ENCODE data around the gene ZNF655.
"Not testable (repeated sequence)": the region's sequence is repeated elsewhere in the genome, so short reads cannot be mapped to it uniquely, and the experiment has no call there.

The ZNF655 gene

DNA sequence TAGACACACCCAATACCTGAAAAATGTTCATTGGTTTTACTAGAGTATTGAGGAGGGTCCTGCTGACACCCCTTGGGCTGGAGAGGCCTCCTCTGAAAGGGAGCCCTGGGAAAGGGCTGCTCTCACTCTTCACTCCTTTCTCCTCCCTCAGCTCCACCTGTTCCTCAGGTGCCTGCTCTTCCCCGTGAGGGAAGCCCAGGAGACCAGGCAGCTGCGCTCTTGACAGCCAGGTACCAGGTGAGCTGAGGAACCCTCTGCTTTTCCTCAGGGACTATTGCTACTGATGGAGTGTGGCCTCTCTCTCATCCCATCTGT lies 3.3 kb downstream of the ZNF655 start:
- no peak for DNase-seq

DNA sequence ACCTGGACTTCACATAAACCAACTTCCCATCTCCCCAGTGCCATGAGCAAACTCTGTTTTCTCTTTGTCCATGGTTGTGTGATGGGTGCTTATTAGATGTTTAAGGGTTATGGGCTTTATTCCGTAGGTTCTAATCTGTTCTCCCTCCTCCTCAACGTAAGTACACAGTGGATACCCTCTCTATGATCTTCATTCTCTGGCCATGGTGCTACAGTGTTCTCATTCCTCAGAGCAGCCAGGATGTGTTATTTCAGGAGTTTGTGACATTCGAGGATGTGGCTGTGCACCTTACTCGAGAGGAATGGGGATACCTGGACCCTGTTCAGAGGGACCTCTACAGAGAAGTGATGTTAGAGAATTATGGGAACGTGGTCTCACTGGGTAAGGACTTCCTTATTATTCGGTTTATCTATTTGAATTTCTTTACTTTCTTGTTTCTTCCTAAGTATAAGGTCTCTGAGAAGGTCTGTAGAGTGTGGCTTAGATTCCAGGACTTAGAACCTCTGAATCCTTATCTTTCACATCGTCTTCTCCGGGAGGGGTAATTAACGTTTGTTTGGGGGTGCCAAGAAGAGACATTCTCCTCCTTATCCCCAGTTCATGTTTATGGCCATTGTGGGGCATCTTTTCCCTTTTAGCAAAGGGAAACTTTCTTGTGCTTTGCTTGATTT lies 3.8 kb downstream of the ZNF655 start:
- DNase-seq = no peak

DNA sequence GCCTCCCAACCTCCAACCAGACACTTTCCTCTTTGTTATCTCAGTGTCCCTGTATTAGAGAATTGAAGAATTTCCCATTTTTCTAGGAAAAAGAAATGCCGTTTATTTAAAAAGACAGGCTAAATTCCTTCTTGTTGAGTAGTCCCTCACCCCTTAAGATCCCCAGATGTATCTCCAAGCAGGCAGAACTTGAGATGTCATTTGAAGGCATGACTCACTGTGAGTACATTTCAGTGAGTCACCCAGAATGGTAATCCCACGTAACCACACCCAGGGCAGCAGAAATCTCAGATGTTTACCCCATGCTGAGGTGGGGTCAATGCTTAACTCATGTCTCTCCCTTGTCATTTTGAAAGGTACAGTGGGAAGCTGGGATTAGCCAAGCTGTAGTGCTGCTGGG lies 4.4 kb downstream of the ZNF655 start:
- peak; percentile 43 for DNase-seq

DNA sequence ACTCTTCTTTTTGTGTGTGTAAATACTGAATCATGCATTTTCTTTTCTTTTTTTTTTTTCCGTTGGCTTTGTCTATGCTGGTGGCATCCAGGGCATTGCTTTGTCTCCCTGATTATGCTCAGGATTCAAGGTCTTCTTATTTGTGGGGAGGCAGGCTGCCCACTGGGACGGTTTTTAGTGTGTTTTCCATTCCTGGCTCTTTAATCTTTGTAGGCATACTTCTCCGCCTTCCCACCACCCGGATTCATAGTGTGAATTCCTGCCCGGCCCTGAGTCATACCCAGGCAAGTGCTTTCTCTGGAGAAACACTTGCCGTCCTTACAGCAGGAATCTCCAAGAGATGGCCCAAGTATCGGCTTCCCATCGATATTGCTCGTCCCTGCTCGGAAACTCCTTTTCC lies 5.2 kb downstream of the ZNF655 start:
- no peak for DNase-seq

DNA sequence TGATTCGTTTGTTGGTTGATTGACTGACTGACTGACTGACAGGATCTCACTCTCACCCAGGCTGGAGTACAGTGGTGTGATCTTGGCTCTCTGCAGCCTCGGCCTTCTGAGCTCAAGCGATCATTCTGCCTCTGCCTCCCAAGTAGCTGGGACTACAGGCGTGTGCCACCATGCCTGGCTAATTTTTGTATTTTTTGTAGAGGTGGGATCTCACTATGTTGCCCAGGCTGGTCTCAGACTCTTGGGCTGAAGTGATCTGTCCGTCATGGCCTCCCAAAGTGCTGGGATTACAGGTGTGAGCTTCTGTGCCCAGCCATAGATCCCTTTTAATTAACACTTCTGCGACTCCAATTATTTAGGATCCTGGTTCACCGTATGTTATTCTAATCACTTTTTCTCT lies 10.3 kb downstream of the ZNF655 start:
- not testable (repeated sequence) for DNase-seq

DNA sequence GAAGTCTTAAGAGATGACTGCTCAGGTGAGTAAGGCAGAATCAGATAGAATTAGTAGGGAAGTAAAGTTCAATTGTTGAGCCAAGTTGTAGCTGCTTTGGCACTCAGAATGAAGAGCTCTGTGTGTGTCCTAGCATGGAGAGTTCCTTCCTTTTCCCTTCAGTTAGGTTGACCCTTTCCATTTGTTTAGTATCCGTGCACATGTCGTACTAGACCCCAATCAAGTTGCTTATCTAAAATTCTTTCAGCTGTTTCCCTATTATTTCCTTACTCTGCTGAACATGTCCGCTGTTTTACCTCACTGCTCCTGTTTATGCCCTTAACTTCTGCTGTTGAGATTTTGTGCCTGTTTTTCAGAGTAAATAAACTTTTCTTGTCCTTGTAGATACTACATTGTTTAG lies 13.3 kb downstream of the ZNF655 start:
- DNase-seq = no peak

DNA sequence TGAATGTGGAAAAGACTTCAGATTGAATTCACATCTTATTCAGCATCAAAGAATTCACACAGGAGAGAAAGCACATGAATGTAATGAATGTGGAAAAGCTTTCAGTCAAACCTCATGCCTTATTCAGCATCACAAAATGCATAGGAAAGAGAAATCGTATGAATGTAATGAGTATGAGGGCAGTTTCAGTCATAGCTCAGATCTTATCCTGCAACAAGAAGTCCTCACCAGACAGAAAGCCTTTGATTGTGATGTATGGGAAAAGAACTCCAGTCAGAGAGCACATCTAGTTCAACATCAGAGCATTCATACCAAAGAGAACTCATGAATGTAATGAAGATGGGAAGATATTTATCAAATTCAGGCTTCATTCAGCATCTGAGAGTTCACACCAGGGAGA lies 14.8 kb downstream of the ZNF655 start:
- DNase-seq = no peak

DNA sequence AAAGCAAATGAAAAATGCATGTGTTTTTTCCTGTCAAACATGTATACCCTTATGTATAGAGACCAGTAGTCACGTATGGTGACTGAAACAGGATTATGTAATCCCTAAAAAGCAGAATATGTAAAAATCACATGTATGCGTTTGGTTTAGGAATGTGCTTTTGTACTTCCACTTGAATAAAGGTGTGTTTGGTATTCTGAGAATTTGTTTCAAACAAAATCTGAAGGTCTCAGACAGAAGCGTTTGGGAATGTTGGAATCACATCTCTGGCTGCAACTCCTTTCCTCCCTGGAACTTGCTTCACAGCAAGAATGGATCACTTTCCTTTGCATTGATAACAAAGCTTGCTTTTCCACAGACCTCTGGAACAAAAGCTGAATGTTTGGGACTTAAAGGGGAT lies 17.8 kb downstream of the ZNF655 start:
- no peak for DNase-seq

DNA sequence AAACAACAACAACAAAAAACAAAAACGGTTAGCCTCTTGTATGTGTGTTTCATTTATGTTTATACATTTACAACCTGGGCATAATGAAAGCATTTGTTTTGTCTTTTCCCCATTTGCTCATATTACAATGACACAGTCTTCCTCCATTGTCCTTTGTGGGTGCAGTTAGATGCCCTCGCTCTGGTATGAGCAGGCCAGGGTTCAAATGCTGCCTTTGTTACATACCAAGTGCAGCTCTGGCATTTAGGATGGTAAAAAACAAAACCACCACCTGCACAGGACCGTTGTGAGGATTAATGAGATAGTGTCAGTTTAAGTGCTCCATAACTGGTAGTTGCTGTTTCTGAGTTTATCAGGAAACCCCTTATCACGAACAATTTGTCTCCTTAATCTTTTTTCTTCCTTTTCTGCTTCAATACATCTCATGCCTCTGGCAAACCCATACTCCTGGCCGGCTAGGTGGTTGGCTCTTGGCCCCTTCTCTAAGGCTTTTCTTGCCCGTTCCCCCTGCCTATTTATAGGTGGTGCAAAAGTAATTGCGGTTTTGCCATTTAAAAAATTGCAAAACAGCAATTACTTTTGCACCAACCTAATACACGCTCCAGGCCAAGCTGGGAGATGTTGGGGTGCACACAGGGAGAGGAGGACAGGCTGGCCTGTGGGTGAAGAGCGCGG lies 21.0 kb downstream of the ZNF655 start:
- no peak for DNase-seq

DNA sequence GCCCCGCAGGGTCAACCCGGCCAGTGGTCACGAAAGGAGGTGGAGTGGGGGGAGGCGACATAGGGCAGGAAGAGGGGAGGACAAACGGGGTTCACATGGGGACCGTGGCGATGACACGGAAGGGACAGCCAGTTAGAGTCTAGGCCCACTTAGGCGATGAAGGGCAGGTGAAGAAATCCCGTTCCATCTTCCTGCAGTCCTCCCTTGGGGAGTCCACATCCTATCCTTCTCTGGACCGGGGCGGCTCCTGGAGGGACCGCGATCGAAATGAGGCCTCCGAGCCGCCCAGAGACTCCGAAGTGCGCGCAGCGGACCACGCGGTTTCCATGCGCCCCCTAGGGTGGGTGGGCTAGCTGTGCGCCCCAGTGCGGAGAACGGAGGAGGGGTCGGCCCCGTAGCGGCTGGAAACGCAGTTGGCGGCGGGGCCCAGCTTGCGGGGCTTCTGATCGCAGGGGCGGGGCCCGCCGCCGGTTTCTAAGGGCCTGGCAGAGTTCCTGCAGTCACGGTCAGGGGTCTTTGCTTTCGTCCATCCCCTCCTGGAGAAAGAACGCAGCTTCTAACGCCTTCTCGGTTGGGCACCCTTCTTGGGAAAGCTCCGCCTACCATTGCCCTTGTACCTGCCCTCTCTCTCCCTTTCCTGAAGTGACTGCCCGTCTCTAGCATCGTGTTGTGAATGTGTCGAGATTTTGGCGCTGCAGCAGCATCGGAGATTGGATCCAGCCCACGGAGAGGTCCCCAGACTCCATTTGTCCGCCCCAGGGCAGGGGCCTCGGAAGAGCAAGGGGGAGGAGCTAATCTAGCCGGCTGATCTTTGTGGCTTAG lies 21.7 kb downstream of the ZNF655 start:
- DNase-seq = peak; percentile 77

DNA sequence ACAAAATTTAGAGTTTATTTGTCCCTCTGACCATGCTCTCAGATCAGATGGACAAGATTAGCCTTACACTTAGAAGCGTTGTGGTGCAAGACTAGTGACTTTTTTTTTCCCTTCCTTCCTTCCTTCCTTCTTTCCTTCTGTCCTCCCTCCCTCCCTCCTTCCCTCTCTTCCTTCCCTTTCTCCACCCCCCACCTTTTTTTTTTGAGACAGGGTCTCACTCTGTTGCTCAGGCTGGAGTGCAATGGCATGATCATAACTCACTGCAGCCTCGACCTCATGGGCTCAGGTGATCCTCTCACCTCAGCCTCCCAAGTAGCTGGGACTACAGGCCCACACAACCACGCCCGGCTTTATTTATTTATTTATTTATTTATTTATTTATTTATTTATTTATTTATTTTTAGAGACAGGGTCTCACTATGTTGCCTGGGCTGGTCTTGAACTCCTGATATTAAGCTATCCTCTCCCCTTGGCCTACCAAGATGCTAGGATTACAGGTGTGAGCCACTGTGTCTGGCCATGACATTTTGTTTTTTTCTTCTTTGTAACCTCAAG lies 22.4 kb downstream of the ZNF655 start:
- DNase-seq = not testable (repeated sequence)

DNA sequence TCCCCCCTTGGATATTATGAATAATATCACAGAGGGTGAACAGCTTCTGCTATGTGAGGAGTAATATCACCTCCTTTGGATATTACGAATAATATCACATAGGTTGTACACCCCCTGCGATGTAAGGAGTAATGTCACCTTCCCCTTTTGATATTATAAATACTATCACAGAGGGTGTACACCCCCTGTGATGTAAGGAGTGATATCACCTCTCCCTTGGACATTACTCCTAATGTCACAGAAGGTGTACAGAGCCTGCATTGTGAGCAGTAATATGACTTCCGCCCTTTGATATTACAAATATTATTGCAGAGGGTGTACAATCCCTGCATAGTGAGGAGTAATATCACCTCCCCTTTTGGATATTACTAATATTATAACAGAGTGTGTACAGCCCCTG lies 30.4 kb downstream of the ZNF655 start:
- DNase-seq = no peak

DNA sequence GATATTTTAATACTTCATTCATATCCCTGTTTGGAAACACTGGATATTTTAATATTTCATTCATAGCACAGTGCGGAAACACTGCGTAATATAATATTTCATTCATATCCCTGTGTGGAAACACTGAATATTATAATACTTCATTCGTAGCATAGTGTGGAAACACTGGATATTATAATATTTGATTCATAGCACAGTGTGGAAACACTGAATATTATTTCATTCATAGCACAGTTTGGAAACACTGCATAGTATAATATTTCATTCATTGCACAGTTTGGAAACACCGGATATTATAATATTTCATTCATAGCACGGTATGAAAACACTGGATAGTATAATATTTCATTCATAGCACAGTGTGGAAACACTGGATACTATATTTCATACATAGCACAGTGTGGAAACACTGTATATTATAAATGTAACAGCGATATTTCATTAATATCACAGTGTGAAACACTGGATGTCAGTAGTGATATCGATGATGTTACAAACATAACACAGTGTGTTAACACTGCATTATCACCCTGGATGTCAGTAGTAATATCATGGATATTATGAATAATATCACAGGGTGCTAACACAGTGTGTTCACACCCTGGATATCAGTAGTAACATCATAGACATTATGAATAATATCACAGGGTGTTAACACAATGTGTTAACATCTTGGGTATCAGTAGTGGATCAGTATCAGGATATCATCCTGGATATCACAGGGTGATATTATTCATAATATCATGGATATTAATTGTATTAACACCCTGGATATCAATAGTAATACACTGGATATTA lies 36.7 kb downstream of the ZNF655 start:
- DNase-seq = no peak

DNA sequence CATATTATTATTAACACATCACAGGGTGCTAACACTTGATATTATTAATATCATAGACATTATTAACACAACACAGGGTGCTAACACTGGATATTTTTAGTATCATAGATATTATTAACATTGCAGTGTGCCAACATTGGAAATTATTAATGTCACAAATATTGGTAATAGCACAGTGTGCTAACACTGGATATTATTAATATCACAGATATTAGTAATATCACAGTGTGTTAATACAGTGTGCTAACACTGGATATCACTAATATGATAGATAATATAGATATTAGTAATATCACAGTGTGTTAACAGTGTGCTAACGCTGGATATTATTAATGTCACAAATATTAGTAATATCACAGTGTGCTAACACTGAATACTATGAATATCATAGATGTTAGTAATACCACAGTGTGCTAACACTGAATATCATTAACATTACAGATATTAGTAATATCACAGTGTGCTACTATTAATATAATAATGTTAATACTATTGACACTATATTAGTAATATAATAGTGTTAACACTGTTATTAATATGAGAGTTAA lies 38.0 kb downstream of the ZNF655 start:
- DNase-seq = no peak

DNA sequence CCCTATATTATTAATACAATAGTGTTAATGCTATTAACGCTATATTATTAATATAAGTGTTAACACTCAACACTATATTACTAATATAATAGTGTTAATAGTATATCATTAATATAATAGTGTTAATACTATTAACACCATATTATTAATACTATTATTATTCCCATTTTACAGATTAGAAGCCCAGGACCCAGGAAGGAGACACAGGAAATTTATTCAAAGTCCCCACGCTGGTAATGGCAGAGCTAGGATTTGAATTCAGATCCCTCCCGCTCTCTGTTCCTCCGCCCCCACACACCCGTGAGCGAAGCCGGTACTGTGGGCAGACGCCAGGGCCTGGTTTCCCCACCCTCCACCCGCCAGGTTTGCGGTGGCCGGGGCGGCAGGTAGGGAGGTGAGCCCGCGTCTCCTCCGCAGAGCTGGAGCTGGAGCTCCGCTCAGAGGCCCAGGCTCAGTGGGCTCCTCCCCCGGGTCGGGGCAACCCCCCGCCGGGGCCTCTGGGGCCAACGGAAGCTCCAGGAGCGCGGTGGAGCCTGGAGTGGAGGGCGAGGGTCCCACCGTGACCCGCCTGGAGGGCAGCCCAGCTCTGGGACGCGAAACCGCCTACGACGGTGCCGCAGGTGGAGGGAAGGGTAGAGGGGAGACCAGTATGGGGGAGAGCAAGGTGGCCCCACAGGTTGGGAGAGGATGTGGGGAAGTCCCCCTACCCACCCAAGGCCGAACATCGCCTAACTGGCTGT lies 39.5 kb downstream of the ZNF655 start, which contains the start of gene TMEM225B:
TMEM225B (plus strand) TSS at position 506 of the 740 bp plus-strand sequence. CDS start 6,122 bp downstream, outside the sequence.
- no peak for DNase-seq

DNA sequence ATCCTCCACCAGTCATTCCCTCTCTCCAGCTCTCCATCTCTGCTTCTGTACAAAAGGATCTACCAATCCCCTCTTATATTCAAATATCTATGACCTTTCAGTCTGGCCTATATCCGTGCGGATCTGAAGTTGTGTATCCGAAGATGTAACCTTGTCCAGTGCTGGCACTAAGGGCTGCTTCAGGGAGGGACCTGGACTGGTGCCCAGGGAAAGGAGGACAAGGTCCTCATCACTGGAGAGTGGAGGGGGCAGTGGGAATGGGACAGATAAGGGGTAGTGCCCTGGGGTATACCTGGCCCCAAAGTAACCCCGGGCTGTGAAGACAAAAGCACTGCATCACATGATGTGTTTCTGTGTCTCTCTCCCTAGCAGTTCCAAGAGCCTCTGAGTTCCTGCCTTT lies 41.4 kb downstream of the ZNF655 start:
- DNase-seq = no peak

DNA sequence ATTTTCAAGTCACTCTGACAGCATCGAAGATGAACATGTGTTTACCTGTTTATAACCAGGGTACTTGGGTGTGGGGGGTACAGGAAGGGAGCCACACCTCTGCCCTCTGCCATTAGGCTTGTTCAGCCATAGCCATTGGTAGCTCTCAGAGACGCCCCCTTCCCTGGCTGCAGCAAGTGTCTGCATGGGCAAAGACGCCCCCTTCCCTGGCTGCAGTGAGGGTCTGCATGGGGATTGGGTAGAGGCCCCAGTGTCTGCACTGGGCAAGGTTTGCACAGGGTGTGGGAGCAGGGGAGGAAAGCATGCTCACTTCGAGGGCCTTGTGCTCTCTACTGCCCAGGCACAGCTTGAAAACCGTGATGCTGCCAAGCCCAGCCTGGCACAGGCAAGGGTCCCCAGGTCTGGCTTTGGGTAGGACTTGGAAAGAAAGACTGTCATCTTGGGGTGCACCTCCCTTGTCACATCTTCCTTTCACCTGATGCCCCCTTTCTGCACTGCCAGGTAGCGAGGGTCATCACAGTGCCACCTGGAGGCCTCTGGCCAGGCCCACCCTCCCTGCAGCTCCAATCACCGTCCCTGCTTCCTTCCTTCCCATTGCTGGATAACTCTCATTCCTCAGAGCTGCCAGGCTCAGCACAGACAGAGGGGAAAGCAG lies 43.3 kb downstream of the ZNF655 start:
- DNase-seq = no peak

DNA sequence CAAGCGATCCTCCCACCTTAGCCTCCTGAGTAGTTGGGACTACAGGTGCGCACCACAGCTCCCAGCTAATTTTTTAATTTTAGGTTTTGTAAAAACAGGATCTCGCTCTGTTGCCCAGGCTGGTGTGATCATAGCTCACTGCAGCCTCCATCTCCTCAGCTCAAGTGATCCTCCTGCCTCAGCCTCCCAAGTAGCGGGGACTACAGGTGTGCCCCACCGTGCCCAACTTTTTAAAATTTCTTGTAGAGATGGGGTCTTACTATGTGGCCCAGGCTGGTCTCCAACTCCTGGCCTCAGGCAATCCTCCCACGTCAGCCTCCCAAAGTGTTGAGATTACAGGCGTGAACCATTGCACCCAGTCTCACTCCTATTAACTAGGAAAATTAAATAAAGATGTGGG lies 47.1 kb downstream of the ZNF655 start:
- no peak for DNase-seq

DNA sequence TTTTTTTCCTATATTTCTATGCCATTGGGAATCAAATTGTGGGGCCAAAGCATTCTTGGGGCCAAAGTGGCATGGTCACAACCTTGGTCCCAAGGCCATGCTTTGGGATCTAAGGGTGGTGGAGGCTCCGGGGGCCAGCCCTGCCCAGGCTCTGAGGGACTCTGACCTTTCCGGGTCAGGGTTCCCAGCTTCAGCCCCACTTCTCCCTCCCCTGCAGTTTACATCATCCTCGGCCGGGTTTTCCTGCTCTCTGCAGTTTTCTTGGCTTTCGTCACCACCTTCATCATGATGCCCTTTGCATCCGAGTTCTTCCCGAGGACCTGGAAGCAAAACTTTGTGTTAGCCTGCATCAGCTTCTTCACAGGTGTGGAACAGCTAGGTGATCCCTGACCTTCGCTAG lies 48.1 kb downstream of the ZNF655 start:
- no peak for DNase-seq

DNA sequence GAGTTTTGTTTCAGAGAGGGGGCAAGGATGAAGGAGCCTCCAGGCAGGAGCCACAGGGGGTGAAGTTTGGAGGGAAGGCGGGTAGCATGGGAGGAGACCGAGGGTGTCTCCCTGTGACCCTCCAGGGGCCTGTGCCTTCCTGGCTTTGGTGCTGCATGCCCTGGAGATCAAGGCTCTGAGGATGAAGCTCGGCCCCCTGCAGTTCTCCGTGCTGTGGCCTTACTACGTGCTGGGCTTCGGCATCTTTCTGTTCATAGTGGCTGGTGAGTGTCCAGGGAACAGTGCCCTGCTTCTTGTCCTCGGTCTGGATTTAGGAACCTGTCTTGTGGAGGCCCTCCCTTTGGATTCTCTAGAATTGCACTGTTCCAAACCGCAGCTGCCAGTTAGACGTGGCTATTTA lies 49.1 kb downstream of the ZNF655 start:
- no peak for DNase-seq

DNA sequence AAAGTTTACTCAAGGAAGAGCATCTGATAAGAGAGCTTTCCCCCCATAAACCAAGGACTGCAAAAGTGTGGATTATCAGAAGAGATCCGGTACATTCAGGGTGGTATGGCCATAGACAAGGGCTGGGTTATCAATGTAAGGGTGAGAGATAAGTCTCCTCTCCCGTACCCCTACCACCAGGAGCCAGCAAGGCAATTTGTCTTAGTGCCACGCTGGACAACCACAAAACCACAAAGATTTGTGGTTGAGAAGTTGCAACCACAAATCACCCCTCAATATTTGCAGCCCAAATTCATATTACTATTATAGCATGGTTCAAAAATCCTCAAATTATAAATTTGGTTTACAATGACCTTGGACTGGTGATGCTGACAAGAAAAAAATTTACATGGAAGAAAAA lies 56.1 kb downstream of the ZNF655 start:
- no peak for DNase-seq
